LNCaP clone FGC (cell line): ENCODE results near the gene LY6G5C.

Experiments
- DNase-seq: peaks from one replicate; pipeline ENCODE4 v3.0.0-alpha.2; 2011; ENCODE audit warnings: low read depth
- H3K4me3 ChIP-seq: 2 replicates; pipeline ENCODE4 v1.5.1; 2011; ENCODE audit warnings: mild to moderate bottlenecking, low read depth, low read length, control low read depth
- CTCF ChIP-seq: IDR thresholded peaks from 2 replicates; pipeline ENCODE4 v1.5.1; 2012; ENCODE audit warnings: mild to moderate bottlenecking; ENCODE audit not compliant: control insufficient read depth, insufficient read depth; ENCODE audit errors: extremely low read depth

LY6G5C gene

GRCh38 chr6:31677955-31678354, 2.9 kb downstream of the LY6G5C start:
- H3K4me3 ChIP-seq = no peak overlapping the region
- DNase-seq = no peak
- TF ChIP-seq CTCF = no peak

GRCh38 chr6:31676904-31677303, 4.0 kb downstream of the LY6G5C start:
- TF ChIP-seq CTCF = no peak
- DNase-seq = no peak

GRCh38 chr6:31676322-31676903, 4.5 kb downstream of the LY6G5C start:
- DNase-seq = no peak
- TF ChIP-seq CTCF = no peak
- no peak overlapping the region for H3K4me3 ChIP-seq

More at GRCh38 chr6:31676904-31677303, 4.0 kb downstream of the LY6G5C start:
- no peak overlapping the region for H3K4me3 ChIP-seq

DNA sequence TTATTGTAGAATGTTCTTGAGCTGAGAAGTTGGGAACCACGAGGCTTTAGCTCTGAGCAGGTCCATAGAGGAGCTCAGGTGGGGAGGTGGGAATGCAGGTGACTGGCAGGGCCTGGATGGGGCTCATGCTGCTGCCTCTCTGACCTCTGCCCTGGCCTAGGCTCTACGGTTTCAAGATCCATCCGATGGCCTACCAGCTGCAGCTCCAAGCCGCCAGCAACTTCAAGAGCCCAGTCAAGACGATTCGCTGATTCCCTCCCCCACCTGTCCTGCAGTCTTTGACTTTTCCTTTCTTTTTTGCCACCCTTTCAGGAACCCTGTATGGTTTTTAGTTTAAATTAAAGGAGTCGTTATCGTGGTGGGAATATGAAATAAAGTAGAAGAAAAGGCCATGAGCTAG, 11.2 kb downstream of the LY6G5C start, which contains the start of gene LY6G5B:
LY6G5B (plus strand) TSS at position 301 of the 400 bp plus-strand sequence. CDS start 975 bp downstream, outside the sequence.
- H3K4me3 ChIP-seq = no peak within 1 kb of the TSS
- TF ChIP-seq CTCF = no peak
- DNase-seq = no peak

GRCh38 chr6:31666337-31666965, 14.4 kb downstream of the LY6G5C start:
- peak overlapping the region; percentile 76 for H3K4me3 ChIP-seq
- no peak for TF ChIP-seq CTCF
- no peak for DNase-seq

- H3K4me3 ChIP-seq = peak within 1 kb of the TSS; percentile 76
- peak; percentile 93 for DNase-seq
- no peak for TF ChIP-seq CTCF
Observed at GRCh38 chr6:31665501-31666336, 15.1 kb downstream of the LY6G5C start, which contains the start of gene CSNK2B. CSNK2B (plus strand) TSS chr6:31666080; CDS start chr6:31666832, 752 bp downstream.
